GM18511 (cell line): ENCODE data around the gene SEPHS1.
A peak's percentile ranks its signal among the peaks of the same experiment; 100 is the strongest.
"Not testable (repeated sequence)": the region's sequence is repeated elsewhere in the genome, so short reads cannot be mapped to it uniquely, and the experiment has no call there.

Experiments
- ATAC-seq: cut with Tn5 transposase; IDR thresholded peaks from one replicate; pipeline ENCODE4 v1.9.1; 2021; ENCODE audit warnings: mild to moderate bottlenecking, moderate library complexity; ENCODE audit not compliant: unreplicated experiment

SEPHS1 gene, protein sequence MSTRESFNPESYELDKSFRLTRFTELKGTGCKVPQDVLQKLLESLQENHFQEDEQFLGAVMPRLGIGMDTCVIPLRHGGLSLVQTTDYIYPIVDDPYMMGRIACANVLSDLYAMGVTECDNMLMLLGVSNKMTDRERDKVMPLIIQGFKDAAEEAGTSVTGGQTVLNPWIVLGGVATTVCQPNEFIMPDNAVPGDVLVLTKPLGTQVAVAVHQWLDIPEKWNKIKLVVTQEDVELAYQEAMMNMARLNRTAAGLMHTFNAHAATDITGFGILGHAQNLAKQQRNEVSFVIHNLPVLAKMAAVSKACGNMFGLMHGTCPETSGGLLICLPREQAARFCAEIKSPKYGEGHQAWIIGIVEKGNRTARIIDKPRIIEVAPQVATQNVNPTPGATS

DNA sequence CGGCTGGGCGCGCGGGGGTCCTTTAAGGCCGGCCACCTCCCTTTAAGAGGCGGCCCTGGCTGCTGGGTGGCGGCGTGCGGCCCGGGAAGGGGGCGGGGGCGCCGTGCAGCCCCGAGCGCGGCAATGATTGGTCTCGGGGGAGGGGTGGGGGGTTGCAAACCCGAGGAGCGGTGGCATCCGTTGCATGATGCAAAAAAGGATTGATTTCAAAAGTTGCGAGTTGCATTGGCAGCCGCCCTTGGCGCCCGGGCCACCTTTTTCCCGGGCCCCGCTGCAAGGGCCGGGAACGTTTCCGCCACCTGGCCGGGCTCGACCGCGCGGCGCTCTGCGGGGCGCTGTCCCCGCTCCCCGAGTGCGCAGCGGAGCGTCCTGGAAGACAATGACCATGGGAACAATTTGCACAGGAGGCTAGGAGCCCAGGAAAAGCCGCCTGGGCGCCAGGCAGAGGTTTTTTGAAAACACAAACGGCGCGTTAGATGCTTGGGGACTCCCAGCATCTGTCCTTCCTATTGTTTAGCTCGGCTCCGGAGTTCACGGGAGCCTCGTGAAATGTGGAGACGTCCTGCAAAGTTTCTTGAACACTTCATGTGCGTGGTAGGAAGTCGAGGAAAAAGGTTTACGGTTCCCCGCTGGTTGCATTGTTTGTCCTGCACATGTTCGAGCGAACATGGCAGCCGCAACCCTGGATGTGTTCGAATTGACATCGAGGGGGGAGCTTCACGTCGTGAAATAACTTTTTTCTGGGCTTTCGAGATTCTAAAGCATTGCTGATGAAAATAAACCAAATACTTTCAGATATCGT, at the start of gene SEPHS1:
Gene SEPHS1, minus strand, starts transcription at position 78 of the 802 bp plus-strand sequence. CDS start 3,343 bp downstream, outside the sequence.
- peak; percentile 65 for ATAC-seq

- ATAC-seq: no peak
Measured at GRCh38 chr10:13397052-13397451, 49.0 kb upstream of the SEPHS1 start.

- no peak for ATAC-seq
Measured at GRCh38 chr10:13396369-13396768, 48.3 kb upstream of the SEPHS1 start.

GRCh38 chr10:13395540-13395939, 47.4 kb upstream of the SEPHS1 start:
- no peak for ATAC-seq

DNA sequence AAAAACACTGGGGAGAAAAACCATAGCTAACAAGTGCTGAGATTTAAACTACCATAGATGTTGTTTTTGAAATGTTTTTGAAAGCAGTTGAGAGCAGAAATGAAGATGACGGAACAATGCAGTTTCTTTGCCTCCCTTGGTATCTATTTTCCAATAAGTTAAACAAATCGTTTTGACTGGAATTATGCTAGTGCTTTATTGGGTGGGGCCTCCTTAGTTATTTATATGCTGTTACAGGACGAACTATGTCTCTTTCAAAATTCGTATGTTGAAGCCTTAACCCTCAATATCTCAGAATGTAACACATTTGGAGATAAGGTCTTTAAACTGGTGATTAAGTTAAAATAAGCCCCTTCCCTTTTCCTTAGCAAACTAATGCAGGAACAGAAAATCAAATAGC, 45.5 kb upstream of the SEPHS1 start:
- no peak for ATAC-seq

DNA sequence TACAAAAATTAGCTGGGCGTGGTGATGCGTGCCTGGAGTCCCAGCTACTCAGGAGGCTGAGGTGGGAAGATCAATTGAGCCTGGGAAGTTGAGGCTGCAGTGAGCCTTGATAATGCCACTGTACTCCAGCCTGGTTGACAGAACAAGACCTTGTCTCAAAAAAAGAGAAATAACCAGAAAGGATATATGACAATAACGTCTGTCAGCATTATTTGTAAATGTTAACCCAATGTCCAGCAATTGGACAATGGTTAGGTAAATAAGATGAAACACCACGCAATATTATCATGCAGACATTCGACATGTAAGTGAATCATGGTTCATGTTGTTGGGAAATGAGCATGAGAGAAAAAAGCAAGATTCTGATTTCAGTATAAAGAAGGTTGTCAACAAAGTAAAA, 44.6 kb upstream of the SEPHS1 start:
- no peak for ATAC-seq

GRCh38 chr10:13390604-13391522, 42.8 kb upstream of the SEPHS1 start:
- no peak for ATAC-seq

GRCh38 chr10:13388478-13389230, 40.6 kb upstream of the SEPHS1 start:
- no peak for ATAC-seq

DNA sequence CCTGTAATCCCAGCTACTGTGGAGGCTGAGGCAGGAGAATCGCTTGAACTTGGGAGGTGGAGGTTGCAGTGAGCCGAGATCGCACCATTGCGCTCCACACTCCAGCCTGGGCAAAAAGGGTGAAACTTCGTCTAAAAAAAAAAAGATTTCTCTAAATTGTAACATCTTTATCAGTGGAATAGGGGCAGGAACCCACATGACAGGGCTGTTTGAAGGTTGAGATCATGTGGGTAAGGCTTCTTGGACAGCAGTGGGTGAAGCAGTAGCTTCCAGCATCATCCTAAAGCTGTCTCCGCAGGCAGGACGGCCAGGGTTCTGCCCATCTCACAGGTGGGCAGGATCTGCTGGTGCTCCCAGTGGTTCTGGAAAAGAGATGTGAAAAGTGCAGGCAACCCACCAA, 37.9 kb upstream of the SEPHS1 start:
- no peak for ATAC-seq

DNA sequence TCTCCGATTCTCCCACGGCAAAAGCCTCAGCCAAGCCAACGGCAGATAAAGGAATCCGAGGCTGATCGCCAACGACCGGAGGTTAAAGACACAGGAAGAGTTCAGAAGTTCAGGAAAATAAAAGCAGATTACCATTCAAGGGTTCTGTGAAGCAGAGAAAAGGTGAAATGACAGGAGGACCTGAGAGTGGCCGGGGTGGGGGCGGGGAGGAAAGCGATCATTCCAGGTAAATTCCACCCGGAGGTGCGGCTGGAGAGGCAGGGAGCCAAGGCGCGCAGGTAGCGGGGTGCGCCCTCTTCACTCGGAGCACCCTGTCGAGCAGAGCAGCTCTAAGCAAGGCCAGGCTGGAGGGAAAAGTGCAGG, 35.3 kb upstream of the SEPHS1 start:
- ATAC-seq: no peak

DNA sequence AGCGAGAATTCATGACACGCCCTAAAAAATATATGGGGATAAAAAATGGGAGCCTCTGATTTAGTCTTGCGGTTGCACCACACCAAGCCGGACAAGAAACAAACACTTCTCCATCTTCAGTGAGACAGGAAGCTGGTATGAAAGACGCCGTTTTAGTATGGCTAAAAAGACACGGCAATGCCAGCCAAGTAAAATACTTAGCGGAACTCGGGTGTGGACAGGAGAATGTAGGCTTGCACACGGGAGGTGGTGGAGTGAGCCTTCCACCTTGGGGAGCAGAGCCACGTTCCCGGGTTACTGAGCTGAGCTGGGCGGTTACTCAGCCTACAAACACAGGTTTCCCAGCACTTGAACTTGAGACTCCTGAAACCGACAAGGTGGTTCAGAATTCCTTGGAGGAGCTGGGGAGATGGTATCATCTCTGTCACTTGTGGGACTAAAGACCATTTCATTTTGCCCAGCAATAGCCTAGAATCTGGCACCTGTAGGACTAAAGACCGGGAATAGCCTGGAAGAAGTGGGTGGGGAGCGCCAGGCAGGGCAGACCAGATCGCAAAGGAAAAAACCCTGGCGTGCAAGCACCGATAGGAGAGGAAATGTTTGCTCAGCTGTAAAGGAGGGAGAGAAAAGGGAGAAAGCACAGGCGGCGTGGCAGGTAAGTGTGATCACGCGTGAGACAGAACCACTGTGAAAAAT, 34.8 kb upstream of the SEPHS1 start:
- no peak for ATAC-seq

- ATAC-seq: not testable (repeated sequence)
Measured at GRCh38 chr10:13379061-13379460, 31.0 kb upstream of the SEPHS1 start.

DNA sequence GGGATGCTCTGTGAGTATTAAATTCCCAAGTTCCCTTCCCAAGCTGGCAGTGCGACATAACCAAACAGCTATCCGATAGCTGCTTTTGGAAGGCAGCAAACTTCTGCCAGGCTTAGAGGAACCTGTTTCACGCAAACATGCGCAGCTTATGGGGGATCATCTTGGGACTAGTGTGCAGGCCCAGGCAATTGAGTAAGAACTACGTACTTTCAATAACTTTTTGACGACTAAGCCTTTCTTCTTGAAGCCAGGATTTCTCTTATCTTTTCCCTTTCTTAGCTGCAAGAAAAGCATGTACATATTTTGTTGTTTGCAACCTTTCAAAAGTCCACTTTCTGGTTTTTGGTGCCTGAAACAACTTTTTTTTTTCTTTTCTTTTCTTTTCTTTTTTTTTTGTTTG, 28.7 kb upstream of the SEPHS1 start:
- ATAC-seq: no peak

GRCh38 chr10:13376297-13376696, 28.2 kb upstream of the SEPHS1 start:
- no peak for ATAC-seq

DNA sequence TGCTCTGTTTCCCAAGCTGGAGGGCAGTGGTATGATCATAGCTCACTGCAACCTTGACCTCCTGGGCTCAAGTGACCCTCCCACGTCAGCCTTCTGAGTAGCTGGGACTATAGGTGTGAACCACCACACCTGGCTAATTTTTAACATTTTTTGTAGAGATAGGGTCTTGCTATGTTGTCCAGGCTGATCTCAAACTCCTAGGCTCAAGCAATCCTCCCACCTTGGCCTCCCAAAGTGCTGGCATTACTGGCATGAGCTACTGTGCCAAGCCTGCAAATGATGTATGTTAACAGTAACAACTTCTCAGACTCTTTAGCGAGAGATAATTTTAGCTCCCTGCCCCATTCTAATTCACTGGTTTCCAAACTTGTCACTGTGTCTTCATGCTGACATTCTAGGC, 27.7 kb upstream of the SEPHS1 start:
- ATAC-seq: no peak

DNA sequence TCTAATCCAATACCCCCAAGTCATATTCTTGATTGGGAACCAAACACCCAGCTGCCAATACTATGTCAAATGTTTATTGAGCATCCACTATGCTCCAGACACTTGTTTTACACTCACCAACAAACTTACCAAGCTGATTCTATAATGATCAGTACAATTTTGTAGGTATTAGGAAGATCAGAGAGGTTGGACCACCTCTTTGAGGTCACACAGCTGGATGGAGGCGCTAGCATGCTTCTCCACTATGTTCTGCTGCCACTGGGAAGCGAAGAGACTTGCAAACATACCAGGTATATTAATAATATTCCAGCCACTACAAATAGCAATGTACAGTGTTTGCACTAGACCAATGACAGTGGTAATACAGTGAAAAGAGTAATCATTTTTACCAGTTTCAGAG, 25.6 kb upstream of the SEPHS1 start:
- no peak for ATAC-seq

- no peak for ATAC-seq
Measured at GRCh38 chr10:13372524-13372923, 24.4 kb upstream of the SEPHS1 start.

DNA sequence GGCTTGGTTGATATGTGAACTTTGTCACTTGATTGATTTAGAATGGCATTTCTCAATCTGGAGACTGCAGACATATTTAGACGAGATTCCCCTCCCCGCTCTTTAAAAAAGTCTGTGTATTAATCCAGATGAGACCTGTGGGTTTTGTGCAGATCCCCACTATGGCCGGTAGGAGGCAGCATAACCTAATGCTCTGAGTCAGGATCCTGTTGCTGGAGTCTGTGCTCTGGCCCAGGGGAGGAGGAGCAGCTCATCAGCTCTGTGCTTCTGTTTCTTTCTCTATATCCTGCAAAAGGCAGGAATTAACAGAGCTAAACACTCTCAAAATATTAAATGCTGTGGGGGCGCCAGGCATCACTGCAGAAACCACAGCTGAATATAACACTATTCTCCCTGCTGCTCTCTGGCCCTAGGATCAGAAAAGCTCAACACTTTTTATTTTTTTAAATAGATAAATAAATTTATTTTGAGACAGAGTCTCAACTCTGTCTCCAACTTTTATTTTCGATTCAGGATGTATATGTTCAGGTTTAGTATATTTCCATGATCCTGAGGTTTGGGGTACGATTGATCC, 23.9 kb upstream of the SEPHS1 start:
- ATAC-seq: peak; percentile 75

DNA sequence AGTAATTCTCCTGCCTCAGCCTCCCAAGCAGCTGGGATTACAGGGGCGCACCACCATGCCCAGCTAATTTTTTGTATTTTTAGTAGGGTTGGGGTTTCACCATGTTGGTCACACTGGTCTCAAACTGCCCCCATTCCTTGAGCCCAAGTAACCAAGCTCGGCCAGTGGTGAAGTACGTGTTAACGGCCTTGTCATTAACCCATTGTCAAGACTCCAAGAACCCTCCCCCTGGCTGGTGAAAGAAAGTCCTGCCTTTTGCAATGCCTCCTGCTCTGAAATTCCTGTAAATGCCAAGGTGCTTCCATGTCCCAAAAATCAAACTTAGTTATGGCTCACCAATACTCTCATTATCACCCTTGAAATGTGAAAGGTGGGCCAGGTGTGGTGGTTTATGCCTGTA, 18.8 kb upstream of the SEPHS1 start:
- no peak for ATAC-seq

DNA sequence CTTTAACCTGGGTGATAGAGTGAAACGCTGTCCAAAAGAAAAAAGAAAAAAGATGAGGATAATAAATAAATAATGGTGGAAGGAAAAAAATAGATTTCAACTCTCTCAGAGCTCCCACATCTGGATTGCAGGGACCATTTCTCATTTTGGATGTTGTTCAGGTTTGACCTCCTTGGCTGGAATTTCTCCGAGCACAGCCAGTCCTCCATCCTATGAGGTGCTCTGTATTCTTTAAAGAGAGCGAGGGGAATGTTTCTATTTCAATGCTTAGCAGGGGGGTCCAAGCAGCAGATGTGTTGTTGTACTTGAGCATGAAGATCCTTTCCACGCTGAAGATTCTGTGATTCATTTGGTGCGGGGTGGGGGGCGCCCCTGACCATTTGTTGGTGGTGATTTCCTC, 17.7 kb upstream of the SEPHS1 start:
- no peak for ATAC-seq
